Kidney (tissue), 14 donors: Measurements from ENCODE around the gene TMEM170B. TPM values are rescaled to one million over a fixed set of nuclear protein-coding genes. Genes with fewer than 3 reads are reported as not detected.

Experiments
- DNase-seq, 5 donors: peaks; one replicate each; pipeline ENCODE4 v3.0.0-alpha.2; 2013 to 2020
- FAIRE-seq: peaks from 2 replicates; lab custom pipeline; 2012; peaks lifted over from hg19 to GRCh38; lab: Jason Lieb, UNC
- H3K27ac ChIP-seq, 2 donors: one replicate each; pipeline ENCODE4 v1.7.0; 2013; ENCODE audit warnings: low read depth in 2 of 2, low read length in 2 of 2, inconsistent platforms in 1 of 2
- H3K27me3 ChIP-seq: one replicate; pipeline ENCODE4 v1.7.1; 2013; ENCODE audit warnings: low read length, inconsistent platforms; ENCODE audit not compliant: control insufficient read depth, insufficient read depth
- H3K36me3 ChIP-seq, 3 donors: one replicate each; pipeline versions ENCODE4 v1.7.0 to v1.7.1; 2013; ENCODE audit warnings: low read length in 3 of 3, control low read depth in 1 of 3, inconsistent platforms in 1 of 3; ENCODE audit not compliant: insufficient read depth in 3 of 3, control insufficient read depth in 2 of 3
- H3K4me1 ChIP-seq, 3 donors: one replicate each; pipeline versions ENCODE4 v1.7.0 to v1.7.1; 2013; ENCODE audit warnings: low read length in 3 of 3, inconsistent platforms in 1 of 3, low read depth in 1 of 3; ENCODE audit not compliant: control insufficient read depth in 2 of 3, insufficient read depth in 2 of 3
- H3K4me3 ChIP-seq, 3 donors: one replicate each; pipeline versions ENCODE4 v1.7.0 to v1.8.1; 2013; ENCODE audit warnings: low read length in 3 of 3, control low read depth in 1 of 3, inconsistent platforms in 1 of 3
- H3K9ac ChIP-seq, 3 donors: one replicate each; pipeline versions ENCODE4 v1.7.0 to v1.7.1; 2013; ENCODE audit warnings: low read length in 3 of 3, control low read depth in 1 of 3, inconsistent platforms in 1 of 3
- H3K9me3 ChIP-seq, 3 donors: one replicate each; pipeline versions ENCODE4 v1.7.0 to v1.7.1; 2013; ENCODE audit warnings: low read length in 3 of 3, control low read depth in 1 of 3, inconsistent platforms in 1 of 3; ENCODE audit not compliant: control insufficient read depth in 2 of 3, insufficient read depth in 1 of 3
- intact Hi-C: fragments of 100-400 bp; cut with DNase I; formaldehyde crosslinking; loops from one replicate; pipeline ENCODE4 v1.11.1; 2022
- polyA plus RNA-seq: library from polyadenylated mRNA; stranded (reverse); fragments of 350-450 nt; fragmentation: Illumina TruSeq; extraction: RNeasy Lipid Tissue Mini Kit (QIAGEN cat#74804); gene quantifications from one replicate; pipeline ENCODE4 v1.2.3, GENCODE V29; 2014; ENCODE audit warnings: low read depth, low replicate concordance; ENCODE audit not compliant: insufficient read depth
- total RNA-seq: library from RNA; stranded (reverse); fragmentation: NEBNext Ultra II Directional; extraction: Animal tissue kit (Norgen Biotek cat#: 25700); gene quantifications from one replicate; pipeline ENCODE4 v1.2.1, GENCODE V29; 2021
- TF ChIP-seq, protein P1 (sequence below): IDR thresholded peaks from 3 replicates; pipeline ENCODE4 v1.5.1; 2012; ENCODE audit warnings: mild to moderate bottlenecking, moderate library complexity, borderline replicate concordance; ENCODE audit not compliant: insufficient read depth; ENCODE audit errors: extremely low read depth
- donor health status: control.
- donor health status: control.
- donor health status: control.
- donor health status: control.
- donor health status: control.
- donor health status: DM: yes; HTN: yes; CAD: no.
- donor health status: Normal renal cell carcinoma (clear cell type).

The TMEM170B gene
- total and polyA plus RNA-seq, 2 donors from 2014 or later, result 2.7 to 3.7 TPM

- no peak for DNase-seq
- H3K27me3 ChIP-seq, result no peaks in the 10 kb centered on the region
- no peak overlapping the region for H3K9ac ChIP-seq
- TF ChIP-seq, protein P1, sequence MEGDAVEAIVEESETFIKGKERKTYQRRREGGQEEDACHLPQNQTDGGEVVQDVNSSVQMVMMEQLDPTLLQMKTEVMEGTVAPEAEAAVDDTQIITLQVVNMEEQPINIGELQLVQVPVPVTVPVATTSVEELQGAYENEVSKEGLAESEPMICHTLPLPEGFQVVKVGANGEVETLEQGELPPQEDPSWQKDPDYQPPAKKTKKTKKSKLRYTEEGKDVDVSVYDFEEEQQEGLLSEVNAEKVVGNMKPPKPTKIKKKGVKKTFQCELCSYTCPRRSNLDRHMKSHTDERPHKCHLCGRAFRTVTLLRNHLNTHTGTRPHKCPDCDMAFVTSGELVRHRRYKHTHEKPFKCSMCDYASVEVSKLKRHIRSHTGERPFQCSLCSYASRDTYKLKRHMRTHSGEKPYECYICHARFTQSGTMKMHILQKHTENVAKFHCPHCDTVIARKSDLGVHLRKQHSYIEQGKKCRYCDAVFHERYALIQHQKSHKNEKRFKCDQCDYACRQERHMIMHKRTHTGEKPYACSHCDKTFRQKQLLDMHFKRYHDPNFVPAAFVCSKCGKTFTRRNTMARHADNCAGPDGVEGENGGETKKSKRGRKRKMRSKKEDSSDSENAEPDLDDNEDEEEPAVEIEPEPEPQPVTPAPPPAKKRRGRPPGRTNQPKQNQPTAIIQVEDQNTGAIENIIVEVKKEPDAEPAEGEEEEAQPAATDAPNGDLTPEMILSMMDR, result no peak
- intact Hi-C loops, result no loop called here
- no peaks in the 10 kb centered on the region for H3K36me3 ChIP-seq
- FAIRE-seq, result no peak
- peaks cover 0 to 10% (median 0%) of the 10 kb centered on the region in 3 donors for H3K4me1 ChIP-seq
- no peak overlapping the region for H3K4me3 ChIP-seq
- H3K27ac ChIP-seq, result peak overlapping the region; percentile 26 to 47
- H3K9me3 ChIP-seq, result no peaks in the 10 kb centered on the region
Measured at GRCh38 chr6:11586117-11586516, 48.6 kb downstream of the TMEM170B start.

- no peaks in the 10 kb centered on the region for H3K27me3 ChIP-seq
- intact Hi-C loops, result no loop called here
- no peak overlapping the region for H3K4me3 ChIP-seq
- peak overlapping the region; percentile 26 to 47 for H3K27ac ChIP-seq
- peaks cover 0 to 10% (median 0%) of the 10 kb centered on the region in 3 donors for H3K4me1 ChIP-seq
- no peak overlapping the region for H3K9ac ChIP-seq
- TF ChIP-seq, protein P1, result no peak
- H3K9me3 ChIP-seq, result no peaks in the 10 kb centered on the region
- DNase-seq (no peak), FAIRE-seq (no peak)
- H3K36me3 ChIP-seq, result no peaks in the 10 kb centered on the region
Measured at GRCh38 chr6:11586536-11586935, 49.0 kb downstream of the TMEM170B start.

- H3K36me3 ChIP-seq, result no peaks in the 10 kb centered on the region
- intact Hi-C loops, result no loop called here
- H3K4me3 ChIP-seq, result no peak overlapping the region
- no peak overlapping the region for H3K9ac ChIP-seq
- no peak for DNase-seq
- no peaks in the 10 kb centered on the region for H3K27me3 ChIP-seq
- no peak overlapping the region for H3K27ac ChIP-seq
- peaks cover 0 to 10% (median 0%) of the 10 kb centered on the region in 3 donors for H3K4me1 ChIP-seq
- no peaks in the 10 kb centered on the region for H3K9me3 ChIP-seq
- FAIRE-seq, result no peak
- TF ChIP-seq, protein P1, result no peak
Measured at GRCh38 chr6:11589261-11589660, 51.7 kb downstream of the TMEM170B start.
